Measurements from ENCODE around the gene HTR7.

DNA sequence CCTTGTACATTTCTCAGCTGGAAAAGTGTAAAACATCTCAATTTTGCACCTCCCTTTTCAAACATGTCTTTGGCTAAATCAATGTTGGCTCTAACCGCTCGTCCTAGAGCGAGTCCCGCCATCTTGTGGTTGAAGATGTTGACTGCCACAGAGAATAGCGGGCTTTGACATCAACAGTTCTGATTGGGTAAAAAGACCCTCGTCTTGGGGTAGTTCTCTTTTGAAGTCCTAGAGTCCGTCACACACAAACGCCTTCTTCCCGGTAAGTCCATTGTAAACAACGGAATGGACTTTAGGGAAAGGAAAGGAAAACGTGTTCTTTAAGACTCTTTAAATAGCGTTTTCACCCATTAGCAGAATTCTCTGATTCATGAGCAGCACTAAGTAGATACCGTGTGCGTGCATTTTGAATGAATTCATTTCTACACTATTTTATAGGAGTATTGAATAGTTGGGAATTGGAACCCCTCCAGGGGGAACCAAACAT is 13.5 kb upstream of the HTR7 start:
- TF ChIP-seq, protein P1, sequence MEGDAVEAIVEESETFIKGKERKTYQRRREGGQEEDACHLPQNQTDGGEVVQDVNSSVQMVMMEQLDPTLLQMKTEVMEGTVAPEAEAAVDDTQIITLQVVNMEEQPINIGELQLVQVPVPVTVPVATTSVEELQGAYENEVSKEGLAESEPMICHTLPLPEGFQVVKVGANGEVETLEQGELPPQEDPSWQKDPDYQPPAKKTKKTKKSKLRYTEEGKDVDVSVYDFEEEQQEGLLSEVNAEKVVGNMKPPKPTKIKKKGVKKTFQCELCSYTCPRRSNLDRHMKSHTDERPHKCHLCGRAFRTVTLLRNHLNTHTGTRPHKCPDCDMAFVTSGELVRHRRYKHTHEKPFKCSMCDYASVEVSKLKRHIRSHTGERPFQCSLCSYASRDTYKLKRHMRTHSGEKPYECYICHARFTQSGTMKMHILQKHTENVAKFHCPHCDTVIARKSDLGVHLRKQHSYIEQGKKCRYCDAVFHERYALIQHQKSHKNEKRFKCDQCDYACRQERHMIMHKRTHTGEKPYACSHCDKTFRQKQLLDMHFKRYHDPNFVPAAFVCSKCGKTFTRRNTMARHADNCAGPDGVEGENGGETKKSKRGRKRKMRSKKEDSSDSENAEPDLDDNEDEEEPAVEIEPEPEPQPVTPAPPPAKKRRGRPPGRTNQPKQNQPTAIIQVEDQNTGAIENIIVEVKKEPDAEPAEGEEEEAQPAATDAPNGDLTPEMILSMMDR (IDR thresholded peaks at IDR 0.05) = peak in 6 of 7 experiments; percentile 22 to 42 (median 36)
- no peak for TF ChIP-seq POLR2A (IDR thresholded peaks at IDR 0.05)

All from body of pancreas (tissue), 4 donors.